ENCODE results near the gene RBM39.
"Not testable (repeated sequence)": the region's sequence is repeated elsewhere in the genome, so short reads cannot be mapped to it uniquely, and the experiment has no call there.

- TF ChIP-seq CTCF (IDR thresholded peaks at IDR 0.05 in 4 of 5, conservative IDR thresholded peaks at IDR 0.05 in 1 of 5); POLR2A (IDR thresholded peaks at IDR 0.05): not testable (repeated sequence)
Measured at GRCh38 chr20:35744492-35744841, 2.4 kb upstream of the RBM39 start.

All from gastrocnemius medialis (tissue), 4 donors.